Neural progenitor cell (in vitro differentiated cells): ENCODE data around the gene TCF25. TPM values are rescaled to one million over a fixed set of nuclear protein-coding genes. Genes with fewer than 3 reads are reported as not detected.
"Not testable (repeated sequence)": the region's sequence is repeated elsewhere in the genome, so short reads cannot be mapped to it uniquely, and the experiment has no call there.

ENCODE experiments used
- DNase-seq: peaks from one replicate; pipeline ENCODE4 v3.0.0-alpha.2; 2016; ENCODE audit warnings: low spot score
- H2AFZ ChIP-seq: fragments of 200-600 bp; sonication (generic); replicated peaks from 2 replicates; pipeline ENCODE4 v1.6.1; 2016; ENCODE audit warnings: antibody characterized with exemption
- H3F3A ChIP-seq: fragments of 200-600 bp; sonication (generic); 2 replicates; pipeline ENCODE4 v1.6.1; 2016; ENCODE audit warnings: antibody characterized with exemption, low read depth
- H3K27ac ChIP-seq: fragments of 200-600 bp; sonication (generic); 2 replicates; pipeline ENCODE4 v1.5.1; 2016; ENCODE audit warnings: mild to moderate bottlenecking
- H3K27me3 ChIP-seq: fragments of 200-600 bp; sonication (generic); 2 replicates; pipeline ENCODE4 v1.6.1; 2016; ENCODE audit warnings: mild to moderate bottlenecking, moderate library complexity
- H3K36me3 ChIP-seq: fragments of 200-600 bp; sonication (generic); 2 replicates; pipeline ENCODE4 v1.5.1; 2016
- H3K4me1 ChIP-seq: fragments of 200-600 bp; sonication (generic); 2 replicates; pipeline ENCODE4 v1.6.1; 2016; ENCODE audit warnings: mixed run types
- H3K4me2 ChIP-seq: fragments of 200-600 bp; sonication (generic); 2 replicates; pipeline ENCODE4 v1.6.1; 2016
- H3K4me3 ChIP-seq: fragments of 200-600 bp; sonication (generic); 2 replicates; pipeline ENCODE4 v1.5.1; 2016
- H3K79me2 ChIP-seq: fragments of 200-600 bp; sonication (generic); 2 replicates; pipeline ENCODE4 v1.6.1; 2016; ENCODE audit warnings: low read depth
- H3K9ac ChIP-seq: fragments of 200-600 bp; sonication (generic); 2 replicates; pipeline ENCODE4 v1.6.1; 2016
- H3K9me3 ChIP-seq: fragments of 200-600 bp; sonication (generic); 2 replicates; pipeline ENCODE4 v1.5.1; 2016; ENCODE audit warnings: low read depth
- H4K20me1 ChIP-seq: fragments of 200-600 bp; sonication (generic); 2 replicates; pipeline ENCODE4 v1.6.1; 2016; ENCODE audit warnings: low read depth
- H3K27ac Mint-ChIP-seq: 3 replicates; pipeline ENCODE4 v1.8.0; 2021; ENCODE audit warnings: mixed read lengths
- H3K27me3 Mint-ChIP-seq: 2 replicates; pipeline ENCODE4 v1.8.0; 2022; ENCODE audit warnings: low read depth, mild to moderate bottlenecking, inconsistent platforms, moderate library complexity, mixed read lengths; ENCODE audit not compliant: insufficient read depth
- H3K36me3 Mint-ChIP-seq: 3 replicates; pipeline ENCODE4 v1.8.0; 2021; ENCODE audit warnings: mixed read lengths
- H3K4me1 Mint-ChIP-seq: 3 replicates; pipeline ENCODE4 v1.8.0; 2021; ENCODE audit warnings: mixed read lengths
- H3K4me3 Mint-ChIP-seq: 3 replicates; pipeline ENCODE4 v1.8.0; 2021; ENCODE audit warnings: mild to moderate bottlenecking, moderate library complexity, mixed read lengths
- H3K9me3 Mint-ChIP-seq: 3 replicates; pipeline ENCODE4 v1.8.0; 2020; ENCODE audit warnings: mixed read lengths
- EZH2 ChIP-seq: fragments of 200-600 bp; sonication (generic); IDR thresholded peaks from 2 replicates; pipeline ENCODE4 v1.6.1; 2017; ENCODE audit warnings: antibody characterized with exemption, mild to moderate bottlenecking, moderate library complexity
- EZH2phosphoT487 ChIP-seq: fragments of 200-600 bp; sonication (generic); IDR thresholded peaks from 2 replicates; pipeline ENCODE4 v1.6.1; 2017; ENCODE audit warnings: antibody characterized with exemption
- total RNA-seq: library from RNA; depleted of rRNA; stranded (reverse); fragments of >200 nt; gene quantifications from 2 replicates; pipeline ENCODE4 v1.2.3, GENCODE V29; 2015; ENCODE audit warnings: low replicate concordance
- TF ChIP-seq, protein P1 (sequence below): fragments of 200-600 bp; sonication (generic); IDR thresholded peaks from 2 replicates; pipeline ENCODE4 v1.5.1; 2017; ENCODE audit warnings: antibody characterized with exemption, mild to moderate bottlenecking

TCF25 gene
- total RNA-seq, 1 donor from 2014 or later = 95.6 TPM

DNA sequence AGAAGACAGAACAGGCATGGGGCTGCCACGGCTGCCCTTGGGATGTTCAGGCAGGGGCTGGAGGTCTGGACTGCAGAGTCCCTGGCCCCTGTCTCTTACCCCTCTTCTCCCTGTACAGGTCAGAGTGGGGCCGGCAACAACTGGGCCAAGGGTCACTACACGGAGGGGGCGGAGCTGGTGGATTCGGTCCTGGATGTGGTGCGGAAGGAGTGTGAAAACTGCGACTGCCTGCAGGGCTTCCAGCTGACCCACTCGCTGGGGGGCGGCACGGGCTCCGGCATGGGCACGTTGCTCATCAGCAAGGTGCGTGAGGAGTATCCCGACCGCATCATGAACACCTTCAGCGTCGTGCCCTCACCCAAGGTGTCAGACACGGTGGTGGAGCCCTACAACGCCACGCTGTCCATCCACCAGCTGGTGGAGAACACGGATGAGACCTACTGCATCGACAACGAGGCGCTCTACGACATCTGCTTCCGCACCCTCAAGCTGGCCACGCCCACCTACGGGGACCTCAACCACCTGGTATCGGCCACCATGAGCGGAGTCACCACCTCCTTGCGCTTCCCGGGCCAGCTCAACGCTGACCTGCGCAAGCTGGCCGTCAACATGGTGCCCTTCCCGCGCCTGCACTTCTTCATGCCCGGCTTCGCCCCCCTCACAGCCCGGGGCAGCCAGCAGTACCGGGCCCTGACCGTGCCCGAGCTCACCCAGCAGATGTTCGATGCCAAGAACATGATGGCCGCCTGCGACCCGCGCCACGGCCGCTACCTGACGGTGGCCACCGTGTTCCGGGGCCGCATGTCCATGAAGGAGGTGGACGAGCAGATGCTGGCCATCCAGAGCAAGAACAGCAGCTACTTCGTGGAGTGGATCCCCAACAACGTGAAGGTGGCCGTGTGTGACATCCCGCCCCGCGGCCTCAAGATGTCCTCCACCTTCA lies 61.5 kb downstream of the TCF25 start:
- Mint-ChIP-seq H3K9me3 (no peaks in the 10 kb centered on the region), H3K4me3 (no peak overlapping the region), H3K4me1 (peaks cover 3% of the 10 kb centered on the region), H3K27ac (no peak overlapping the region), H3K36me3 (peaks cover 23% of the 10 kb centered on the region), H3K27me3 (peaks cover 4% of the 10 kb centered on the region)
- H3K4me3 ChIP-seq = no peak overlapping the region
- H4K20me1 ChIP-seq = no peaks in the 10 kb centered on the region
- H3K9ac ChIP-seq = no peak overlapping the region
- no peaks in the 10 kb centered on the region for H3K79me2 ChIP-seq
- no peaks in the 10 kb centered on the region for H3K27me3 ChIP-seq
- TF ChIP-seq, protein P1, sequence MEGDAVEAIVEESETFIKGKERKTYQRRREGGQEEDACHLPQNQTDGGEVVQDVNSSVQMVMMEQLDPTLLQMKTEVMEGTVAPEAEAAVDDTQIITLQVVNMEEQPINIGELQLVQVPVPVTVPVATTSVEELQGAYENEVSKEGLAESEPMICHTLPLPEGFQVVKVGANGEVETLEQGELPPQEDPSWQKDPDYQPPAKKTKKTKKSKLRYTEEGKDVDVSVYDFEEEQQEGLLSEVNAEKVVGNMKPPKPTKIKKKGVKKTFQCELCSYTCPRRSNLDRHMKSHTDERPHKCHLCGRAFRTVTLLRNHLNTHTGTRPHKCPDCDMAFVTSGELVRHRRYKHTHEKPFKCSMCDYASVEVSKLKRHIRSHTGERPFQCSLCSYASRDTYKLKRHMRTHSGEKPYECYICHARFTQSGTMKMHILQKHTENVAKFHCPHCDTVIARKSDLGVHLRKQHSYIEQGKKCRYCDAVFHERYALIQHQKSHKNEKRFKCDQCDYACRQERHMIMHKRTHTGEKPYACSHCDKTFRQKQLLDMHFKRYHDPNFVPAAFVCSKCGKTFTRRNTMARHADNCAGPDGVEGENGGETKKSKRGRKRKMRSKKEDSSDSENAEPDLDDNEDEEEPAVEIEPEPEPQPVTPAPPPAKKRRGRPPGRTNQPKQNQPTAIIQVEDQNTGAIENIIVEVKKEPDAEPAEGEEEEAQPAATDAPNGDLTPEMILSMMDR = no peak
- no peak for TF ChIP-seq EZH2phosphoT487
- TF ChIP-seq EZH2 = no peak
- H3K4me2 ChIP-seq = no peak overlapping the region
- H2AFZ ChIP-seq = no peak overlapping the region
- no peaks in the 10 kb centered on the region for H3K36me3 ChIP-seq
- H3K27ac ChIP-seq = no peak overlapping the region
- no peaks in the 10 kb centered on the region for H3K9me3 ChIP-seq
- DNase-seq = no peak
- no peaks in the 10 kb centered on the region for H3F3A ChIP-seq
- H3K4me1 ChIP-seq = no peaks in the 10 kb centered on the region

DNA sequence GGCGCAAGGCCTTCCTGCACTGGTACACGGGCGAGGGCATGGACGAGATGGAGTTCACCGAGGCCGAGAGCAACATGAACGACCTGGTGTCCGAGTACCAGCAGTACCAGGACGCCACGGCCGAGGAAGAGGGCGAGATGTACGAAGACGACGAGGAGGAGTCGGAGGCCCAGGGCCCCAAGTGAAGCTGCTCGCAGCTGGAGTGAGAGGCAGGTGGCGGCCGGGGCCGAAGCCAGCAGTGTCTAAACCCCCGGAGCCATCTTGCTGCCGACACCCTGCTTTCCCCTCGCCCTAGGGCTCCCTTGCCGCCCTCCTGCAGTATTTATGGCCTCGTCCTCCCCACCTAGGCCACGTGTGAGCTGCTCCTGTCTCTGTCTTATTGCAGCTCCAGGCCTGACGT lies 62.2 kb downstream of the TCF25 start:
- H3K4me1 ChIP-seq, H3F3A ChIP-seq, H3K36me3 ChIP-seq, H3K27me3 ChIP-seq, H4K20me1 ChIP-seq, H3K9ac ChIP-seq, H3K79me2 ChIP-seq, H3K4me1 Mint-ChIP-seq, H3K27ac ChIP-seq, H3K9me3 ChIP-seq, H3K27me3 Mint-ChIP-seq, H3K4me3 Mint-ChIP-seq, H3K9me3 Mint-ChIP-seq, H3K27ac Mint-ChIP-seq, H2AFZ ChIP-seq, H3K4me3 ChIP-seq, H3K4me2 ChIP-seq, DNase-seq: not testable (repeated sequence)
- peaks cover 19% of the 10 kb centered on the region for H3K36me3 Mint-ChIP-seq

DNA sequence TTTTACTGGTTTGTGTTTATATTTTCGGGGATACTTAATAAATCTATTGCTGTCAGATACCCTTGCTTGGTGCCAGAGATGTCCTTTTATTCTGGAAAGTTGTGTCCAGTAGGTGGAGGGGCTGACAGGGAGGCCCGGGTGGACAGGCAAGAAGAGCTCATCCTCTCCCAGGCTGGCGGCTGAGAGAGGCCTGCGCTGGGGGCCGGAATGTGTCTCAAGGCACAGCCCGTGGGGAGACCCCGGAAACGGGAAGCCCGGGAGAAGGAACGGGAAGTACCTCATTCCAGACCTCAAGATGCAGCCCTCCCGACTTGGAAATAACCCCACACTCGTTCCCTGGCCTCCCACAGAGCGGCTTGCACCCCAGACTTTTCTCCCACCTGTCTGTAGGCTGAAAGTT lies 62.6 kb downstream of the TCF25 start:
- H3K27ac Mint-ChIP-seq = no peak overlapping the region
- no peak overlapping the region for H3K4me3 ChIP-seq
- peaks cover 18% of the 10 kb centered on the region for H3K36me3 Mint-ChIP-seq
- H3K4me1 ChIP-seq = no peaks in the 10 kb centered on the region
- no peak overlapping the region for H3K4me2 ChIP-seq
- no peak overlapping the region for H3K9ac ChIP-seq
- H3K27me3 ChIP-seq = no peaks in the 10 kb centered on the region
- H3K79me2 ChIP-seq = no peaks in the 10 kb centered on the region
- H3K9me3 Mint-ChIP-seq = no peaks in the 10 kb centered on the region
- TF ChIP-seq EZH2phosphoT487 (no peak), EZH2 (no peak)
- TF ChIP-seq, protein P1 = no peak
- H3K36me3 ChIP-seq = no peaks in the 10 kb centered on the region
- no peaks in the 10 kb centered on the region for H4K20me1 ChIP-seq
- no peak for DNase-seq
- H3K27ac ChIP-seq = no peak overlapping the region
- H2AFZ ChIP-seq = no peak overlapping the region
- H3K4me1 Mint-ChIP-seq = peaks cover 3% of the 10 kb centered on the region
- H3F3A ChIP-seq = no peaks in the 10 kb centered on the region
- H3K9me3 ChIP-seq = no peaks in the 10 kb centered on the region
- H3K4me3 Mint-ChIP-seq = no peak overlapping the region
- peaks cover 2% of the 10 kb centered on the region for H3K27me3 Mint-ChIP-seq

DNA sequence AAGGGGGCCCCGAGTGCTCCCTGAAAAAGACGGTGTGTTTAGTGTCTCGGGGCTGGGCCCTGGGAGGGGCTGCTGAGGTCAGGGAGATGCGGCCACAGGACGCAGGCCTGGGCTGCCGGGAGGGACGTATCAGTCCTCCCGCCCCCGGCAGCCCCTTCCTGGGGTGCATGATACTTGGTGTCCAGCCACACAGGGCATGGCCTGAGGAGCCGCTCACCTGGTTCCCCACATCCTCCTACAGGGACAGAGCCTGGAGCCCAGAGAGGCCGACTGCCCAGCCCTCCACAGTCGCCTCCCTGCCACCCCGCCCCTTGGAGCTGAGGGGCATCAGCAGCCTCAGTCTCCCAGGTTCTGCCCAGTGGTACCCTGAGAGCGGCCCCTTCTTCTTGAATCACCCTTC lies 63.1 kb downstream of the TCF25 start:
- no peak for DNase-seq
- H3F3A ChIP-seq = no peaks in the 10 kb centered on the region
- TF ChIP-seq, protein P1 = no peak
- TF ChIP-seq EZH2 (no peak), EZH2phosphoT487 (no peak)

More for the DNA sequence above, 63.1 kb downstream of the TCF25 start:
- Mint-ChIP-seq H3K27ac (no peak overlapping the region), H3K27me3 (peaks cover 2% of the 10 kb centered on the region), H3K4me1 (peaks cover 3% of the 10 kb centered on the region), H3K9me3 (no peaks in the 10 kb centered on the region), H3K36me3 (peaks cover 14% of the 10 kb centered on the region), H3K4me3 (no peak overlapping the region)
- no peak overlapping the region for H3K4me3 ChIP-seq
- no peaks in the 10 kb centered on the region for H4K20me1 ChIP-seq
- no peak overlapping the region for H3K27ac ChIP-seq
- no peaks in the 10 kb centered on the region for H3K36me3 ChIP-seq
- no peak overlapping the region for H3K9ac ChIP-seq
- no peaks in the 10 kb centered on the region for H3K9me3 ChIP-seq
- no peak overlapping the region for H2AFZ ChIP-seq
- H3K79me2 ChIP-seq = no peaks in the 10 kb centered on the region
- no peaks in the 10 kb centered on the region for H3K27me3 ChIP-seq
- no peak overlapping the region for H3K4me2 ChIP-seq
- no peaks in the 10 kb centered on the region for H3K4me1 ChIP-seq
